ENCODE measurements around the gene PFKL.
"Not testable (repeated sequence)": the region's sequence is repeated elsewhere in the genome, so short reads cannot be mapped to it uniquely, and the experiment has no call there.

PFKL gene

DNA sequence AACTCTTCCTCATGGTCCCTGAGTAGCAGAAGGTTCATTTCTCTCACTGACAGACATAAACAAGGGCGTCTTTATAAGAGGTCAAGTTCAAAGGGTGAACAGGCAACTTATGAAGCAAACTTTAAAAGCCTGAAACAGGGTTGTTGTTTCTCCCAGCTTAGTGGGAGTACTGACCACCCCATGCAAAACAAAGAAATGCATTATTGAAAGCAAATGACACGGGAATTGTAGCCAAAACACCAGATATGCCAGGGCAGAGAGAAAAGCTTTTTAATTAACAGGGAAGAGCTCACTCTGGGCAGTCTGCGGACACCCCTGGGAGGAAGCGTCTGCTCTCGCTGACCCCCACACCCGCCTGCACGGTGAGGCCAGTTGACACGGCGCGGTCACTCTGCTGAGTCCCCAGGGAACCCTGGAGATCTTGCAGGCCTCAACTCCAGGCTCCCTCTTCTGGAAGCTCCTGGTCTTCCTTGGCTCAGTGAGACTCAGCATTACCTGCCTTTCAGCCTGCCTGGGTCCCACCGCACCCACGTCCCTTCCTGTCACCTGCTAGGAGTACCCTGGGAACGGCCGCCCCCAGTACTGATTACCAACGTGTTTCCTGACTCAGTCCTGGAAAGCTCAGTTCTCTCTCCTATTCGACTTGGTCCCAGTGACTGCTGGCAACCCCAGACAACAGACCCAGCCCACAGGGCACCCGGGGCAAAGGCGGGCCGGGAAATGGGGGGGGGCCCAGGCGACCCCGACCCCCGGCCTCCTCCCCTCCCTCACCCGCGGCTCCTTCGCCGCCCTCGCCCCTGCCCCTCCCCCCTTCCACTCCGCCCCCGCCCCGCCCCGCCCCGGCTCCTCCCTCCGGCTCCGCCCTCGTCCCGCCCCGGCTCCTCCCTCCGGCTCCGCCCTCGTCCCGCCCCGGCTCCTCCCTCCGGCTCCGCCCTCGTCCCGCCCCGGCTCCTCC is 38.4 kb downstream of the PFKL start:
- TF ChIP-seq PAX5 (IDR thresholded peaks at IDR 0.05; ENCODE audit: insufficient read depth, low read length, severe bottlenecking) (no peak), TAF1 (IDR thresholded peaks at IDR 0.05; ENCODE audit: low read depth, low read length) (no peak), POLR2AphosphoS5 (IDR thresholded peaks at IDR 0.05; ENCODE audit: low read depth, low read length) (no peak), POLR2A (IDR thresholded peaks at IDR 0.05; ENCODE audit: low read depth, low read length) (no peak), SPI1 (IDR thresholded peaks at IDR 0.05; ENCODE audit: low read depth, low read length) (no peak), POU2F2 (IDR thresholded peaks at IDR 0.05; ENCODE audit: low read depth, low read length) (no peak)
- FAIRE-seq (no peak), DNase-seq (ENCODE audit: insufficient read length, low spot score) (no peak)

DNA sequence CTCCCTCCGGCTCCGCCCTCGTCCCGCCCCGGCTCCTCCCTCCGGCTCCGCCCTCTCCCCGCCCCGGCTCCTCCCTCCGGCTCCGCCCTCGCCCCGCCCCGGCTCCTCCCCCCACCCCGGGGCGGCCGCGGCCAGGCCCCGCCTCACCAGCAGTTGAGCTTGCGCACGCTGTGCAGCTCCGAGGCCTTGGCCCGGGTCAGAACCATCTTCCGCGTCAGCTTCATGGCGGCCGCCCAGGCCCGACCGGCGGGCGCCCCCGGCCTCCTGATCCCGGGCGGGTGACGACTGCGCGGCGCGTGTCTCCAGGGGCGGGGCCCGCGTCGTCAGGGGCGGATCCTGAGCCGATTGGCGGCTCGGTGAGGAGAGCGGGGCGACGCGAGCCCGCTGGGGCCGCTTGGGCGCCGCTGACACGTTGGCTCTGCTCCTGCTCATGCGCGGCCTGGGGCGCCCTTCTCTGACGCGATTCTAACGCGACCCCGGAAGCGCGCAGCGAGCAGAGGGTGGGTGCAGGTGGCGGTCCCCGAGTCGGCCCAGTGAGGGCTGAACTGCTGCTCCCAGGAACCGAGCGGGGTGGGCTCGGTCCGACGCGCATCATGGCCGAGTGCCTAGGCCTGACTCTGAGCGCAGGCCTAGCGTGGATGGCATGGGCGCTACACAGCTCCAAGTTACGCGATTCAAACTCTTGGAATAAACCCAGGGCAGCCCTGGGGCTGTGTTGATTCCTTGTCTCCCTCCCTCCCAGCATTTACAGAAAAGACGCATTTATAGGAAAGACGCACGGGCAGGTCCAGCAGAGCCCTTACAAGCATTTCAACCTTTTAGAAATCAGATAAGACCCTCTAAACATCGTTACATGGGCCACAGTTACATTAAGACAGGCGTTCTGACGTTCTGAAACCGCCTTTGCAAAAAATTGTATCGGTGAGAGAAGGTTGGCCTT is 39.4 kb downstream of the PFKL start, which contains the start of gene CFAP410:
TSS of gene CFAP410 (minus strand) at position 420 of the 940 bp plus-strand sequence. CDS start at position 224, 196 bp downstream.
- peak; percentile 72 for TF ChIP-seq TAF1 (IDR thresholded peaks at IDR 0.05; ENCODE audit: low read depth, low read length)
- TF ChIP-seq POLR2A (IDR thresholded peaks at IDR 0.05; ENCODE audit: low read depth, low read length) = peak; percentile 94
- TF ChIP-seq POLR2AphosphoS5 (IDR thresholded peaks at IDR 0.05; ENCODE audit: low read depth, low read length) = peak; percentile 93
- TF ChIP-seq PAX5 (IDR thresholded peaks at IDR 0.05; ENCODE audit: insufficient read depth, low read length, severe bottlenecking) = no peak
- DNase-seq (ENCODE audit: insufficient read length, low spot score) (peak; percentile 99), FAIRE-seq (peak; percentile 94)

DNA sequence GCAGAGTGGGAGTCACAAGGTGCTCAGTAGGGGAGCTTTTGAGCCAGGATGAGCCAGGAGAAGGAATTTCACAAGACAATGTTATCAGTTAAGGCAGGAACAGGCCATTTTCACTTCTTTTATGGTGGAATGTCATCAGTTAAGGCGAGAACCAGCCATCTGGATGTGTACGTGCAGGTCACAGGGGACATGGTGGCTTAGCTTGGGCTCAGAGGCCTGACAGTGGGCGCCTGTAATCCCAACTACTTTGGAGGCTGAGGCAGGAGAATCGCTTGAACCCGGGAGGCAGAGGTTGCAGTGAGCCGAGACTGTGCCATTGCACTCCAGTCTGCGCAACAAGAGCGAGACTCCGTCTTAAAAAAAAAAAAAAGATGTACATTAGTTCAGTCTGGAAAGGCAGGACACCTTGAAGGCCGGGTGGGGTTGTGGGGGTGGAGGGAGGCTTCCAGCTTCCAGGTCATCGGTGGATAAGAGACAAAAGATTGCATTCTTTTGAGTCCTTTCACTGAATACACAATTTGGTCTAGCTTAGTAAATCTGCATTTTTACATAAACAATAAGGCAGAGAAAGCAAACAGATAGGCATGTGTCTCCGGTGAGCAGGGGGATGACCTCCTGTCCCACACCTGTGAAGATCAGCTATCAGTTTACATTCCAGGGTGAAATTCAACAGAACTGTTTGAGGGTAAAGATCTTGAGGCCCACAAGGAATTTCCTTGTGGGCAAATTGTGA is 42.0 kb downstream of the PFKL start:
- not testable (repeated sequence) for FAIRE-seq; DNase-seq (ENCODE audit: insufficient read length, low spot score)

DNA sequence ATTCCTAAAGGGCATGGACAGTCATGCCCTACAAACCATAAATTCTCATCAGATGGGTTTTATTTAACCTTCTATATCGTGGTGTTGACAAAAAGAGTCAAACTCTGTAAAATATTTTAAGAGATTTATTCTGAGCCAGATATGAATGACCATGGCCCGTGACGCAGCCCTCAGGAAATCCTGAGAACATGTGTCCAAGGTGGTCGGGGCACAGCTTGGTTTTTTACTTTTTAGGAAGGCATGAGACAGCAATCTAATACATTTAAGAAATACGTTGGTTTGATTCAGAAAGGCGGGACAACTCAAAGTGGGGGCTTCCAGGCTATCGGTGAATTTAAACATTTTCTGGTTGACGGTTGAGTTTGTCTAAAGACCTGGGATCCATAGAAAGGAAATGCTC is 43.1 kb downstream of the PFKL start:
- DNase-seq (ENCODE audit: insufficient read length, low spot score); FAIRE-seq: not testable (repeated sequence)

DNA sequence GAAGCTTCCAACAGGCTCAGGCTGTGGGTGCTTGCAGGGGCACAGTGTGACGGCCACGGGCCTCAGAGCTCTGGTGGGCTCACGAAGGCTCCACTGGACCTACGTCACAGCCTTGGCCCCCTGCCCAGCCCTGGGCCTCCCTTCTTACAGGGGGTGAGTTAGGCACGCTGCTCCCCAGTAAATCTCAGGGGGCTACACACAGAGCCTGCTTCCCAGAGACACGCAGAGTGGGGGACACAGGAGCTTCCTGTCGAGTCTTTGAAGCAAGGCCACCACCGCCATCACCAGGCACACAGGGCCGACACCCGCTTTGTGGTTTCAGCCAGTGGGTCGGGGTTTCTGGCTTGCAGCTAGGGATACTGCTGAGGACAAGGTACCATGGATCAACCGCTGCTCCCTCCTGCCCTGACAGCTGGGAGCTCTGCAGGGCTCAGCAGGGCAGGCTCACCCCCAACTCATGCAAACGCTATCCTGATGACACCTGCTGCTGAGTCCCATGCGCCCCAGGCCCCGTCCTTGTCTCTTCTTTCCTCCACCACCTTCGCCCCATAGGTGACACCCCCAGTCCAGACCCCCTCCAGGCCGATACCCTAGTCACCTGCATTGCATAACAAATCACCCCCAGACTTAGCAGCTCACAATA is 44.8 kb downstream of the PFKL start:
- TF ChIP-seq SPI1 (IDR thresholded peaks at IDR 0.05; ENCODE audit: low read depth, low read length) (no peak), POU2F2 (IDR thresholded peaks at IDR 0.05; ENCODE audit: low read depth, low read length) (no peak), POLR2A (IDR thresholded peaks at IDR 0.05; ENCODE audit: low read depth, low read length) (no peak), TAF1 (IDR thresholded peaks at IDR 0.05; ENCODE audit: low read depth, low read length) (no peak), PAX5 (IDR thresholded peaks at IDR 0.05; ENCODE audit: insufficient read depth, low read length, severe bottlenecking) (no peak), POLR2AphosphoS5 (IDR thresholded peaks at IDR 0.05; ENCODE audit: low read depth, low read length) (no peak)
- FAIRE-seq = no peak
- no peak for DNase-seq (ENCODE audit: insufficient read length, low spot score)

DNA sequence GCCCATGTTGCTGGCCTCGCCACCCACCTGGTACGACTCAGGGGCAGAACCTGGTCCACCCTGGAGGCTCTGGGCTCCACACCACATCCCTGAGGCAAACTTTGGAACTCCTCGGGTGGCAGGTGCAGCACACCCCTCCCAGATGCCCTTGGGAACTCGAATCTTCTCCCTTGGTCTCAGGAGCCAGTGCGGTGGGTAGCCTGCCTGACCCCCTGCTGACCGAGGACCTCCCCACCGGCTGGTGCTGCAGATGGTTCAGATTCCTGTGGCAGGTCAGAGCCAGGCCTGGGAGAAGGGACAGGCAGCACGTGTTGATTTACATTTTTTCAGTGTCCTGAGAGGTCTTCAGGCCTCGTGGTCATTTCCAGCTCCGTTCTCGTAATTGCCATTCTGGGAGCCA is 45.6 kb downstream of the PFKL start:
- DNase-seq (ENCODE audit: insufficient read length, low spot score) = no peak
- FAIRE-seq = no peak
- no peak for TF ChIP-seq SPI1 (IDR thresholded peaks at IDR 0.05; ENCODE audit: low read depth, low read length)
- no peak for TF ChIP-seq POLR2AphosphoS5 (IDR thresholded peaks at IDR 0.05; ENCODE audit: low read depth, low read length)
- no peak for TF ChIP-seq POLR2A (IDR thresholded peaks at IDR 0.05; ENCODE audit: low read depth, low read length)
- no peak for TF ChIP-seq POU2F2 (IDR thresholded peaks at IDR 0.05; ENCODE audit: low read depth, low read length)
- no peak for TF ChIP-seq TAF1 (IDR thresholded peaks at IDR 0.05; ENCODE audit: low read depth, low read length)
- no peak for TF ChIP-seq PAX5 (IDR thresholded peaks at IDR 0.05; ENCODE audit: insufficient read depth, low read length, severe bottlenecking)

DNA sequence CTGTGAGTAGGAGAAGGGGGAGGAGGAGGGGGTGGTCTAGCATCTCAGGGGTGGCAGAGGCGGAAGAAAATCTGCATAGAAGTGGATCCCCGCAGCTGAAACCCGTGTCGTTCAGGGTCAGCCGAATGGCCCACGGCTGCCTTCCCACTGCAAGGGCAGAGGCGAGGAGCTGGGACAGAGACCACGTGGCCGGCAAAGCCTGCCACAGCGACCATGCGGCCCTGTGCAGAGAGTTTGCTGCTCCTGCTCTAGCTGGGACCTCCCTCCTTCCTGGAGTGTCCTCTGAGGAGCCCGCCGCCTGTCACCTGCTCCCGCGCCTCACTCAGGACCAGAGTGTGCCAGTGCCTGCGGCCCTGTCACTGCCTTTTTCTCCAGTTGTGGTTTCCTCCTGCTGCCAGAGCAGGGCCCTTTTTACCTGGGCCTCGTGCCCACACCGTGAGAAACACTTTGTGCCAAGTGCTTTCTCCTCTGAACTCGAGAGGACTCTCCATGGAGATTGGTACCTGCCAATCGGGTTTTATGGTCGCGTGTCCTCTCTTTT is 48.1 kb downstream of the PFKL start:
- no peak for DNase-seq (ENCODE audit: insufficient read length, low spot score)
- no peak for TF ChIP-seq TAF1 (IDR thresholded peaks at IDR 0.05; ENCODE audit: low read depth, low read length)
- no peak for TF ChIP-seq POLR2A (IDR thresholded peaks at IDR 0.05; ENCODE audit: low read depth, low read length)
- TF ChIP-seq PAX5 (IDR thresholded peaks at IDR 0.05; ENCODE audit: insufficient read depth, low read length, severe bottlenecking) = no peak
- no peak for TF ChIP-seq SPI1 (IDR thresholded peaks at IDR 0.05; ENCODE audit: low read depth, low read length)
- TF ChIP-seq POLR2AphosphoS5 (IDR thresholded peaks at IDR 0.05; ENCODE audit: low read depth, low read length) = no peak
- TF ChIP-seq POU2F2 (IDR thresholded peaks at IDR 0.05; ENCODE audit: low read depth, low read length) = no peak
- no peak for FAIRE-seq

DNA sequence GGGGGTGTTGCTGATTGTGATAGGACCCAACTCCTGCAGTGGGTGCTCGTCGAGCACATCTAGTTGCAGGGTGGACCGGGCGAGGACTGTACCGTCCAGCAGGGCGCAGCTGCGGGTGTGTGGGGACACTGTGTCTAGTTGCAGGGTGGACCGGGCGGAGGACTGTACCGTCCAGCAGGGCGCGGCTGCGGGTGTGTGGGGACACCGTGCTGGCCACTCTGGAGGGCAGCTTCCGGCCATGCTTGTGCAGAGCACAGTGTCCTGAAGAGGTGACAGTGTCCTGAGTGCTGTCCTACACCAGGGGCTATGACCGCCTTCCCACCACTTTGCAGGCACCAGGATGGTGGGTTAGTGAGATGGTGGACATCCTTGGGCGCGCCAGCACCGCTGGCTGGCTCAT is 49.0 kb downstream of the PFKL start:
- TF ChIP-seq SPI1 (IDR thresholded peaks at IDR 0.05; ENCODE audit: low read depth, low read length) (no peak), POLR2A (IDR thresholded peaks at IDR 0.05; ENCODE audit: low read depth, low read length) (no peak), POU2F2 (IDR thresholded peaks at IDR 0.05; ENCODE audit: low read depth, low read length) (no peak)
- DNase-seq (ENCODE audit: insufficient read length, low spot score) = no peak
- no peak for FAIRE-seq

DNA sequence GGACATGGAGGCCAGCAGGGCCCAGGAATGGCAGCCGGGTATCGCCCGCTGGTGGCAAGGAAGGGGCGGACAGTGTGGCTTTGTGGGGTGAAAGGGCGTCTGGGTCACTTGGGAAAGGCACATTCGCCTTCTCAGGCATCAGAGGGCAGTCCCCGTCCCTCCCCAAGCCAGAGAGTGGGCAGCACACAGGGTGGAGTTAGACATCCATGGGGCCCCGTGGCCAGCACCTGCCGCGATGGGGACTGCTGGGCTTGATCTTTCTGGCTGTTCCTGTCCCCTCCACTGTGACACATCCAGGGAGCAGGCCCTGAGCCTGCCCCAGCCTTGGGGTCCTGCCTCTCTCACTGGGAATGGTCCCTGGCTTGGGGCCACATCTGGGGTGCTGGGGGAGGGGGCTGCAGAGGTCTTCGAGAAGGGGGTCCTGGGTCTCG is 49.6 kb downstream of the PFKL start:
- TF ChIP-seq POLR2A (IDR thresholded peaks at IDR 0.05; ENCODE audit: low read depth, low read length) (no peak), POU2F2 (IDR thresholded peaks at IDR 0.05; ENCODE audit: low read depth, low read length) (no peak), POLR2AphosphoS5 (IDR thresholded peaks at IDR 0.05; ENCODE audit: low read depth, low read length) (no peak), SPI1 (IDR thresholded peaks at IDR 0.05; ENCODE audit: low read depth, low read length) (no peak), PAX5 (IDR thresholded peaks at IDR 0.05; ENCODE audit: insufficient read depth, low read length, severe bottlenecking) (no peak), TAF1 (IDR thresholded peaks at IDR 0.05; ENCODE audit: low read depth, low read length) (no peak)
- FAIRE-seq = no peak
- no peak for DNase-seq (ENCODE audit: insufficient read length, low spot score)

Data from GM12891 (cell line).